Measurements from ENCODE around the gene KIF20B.
"Not testable (repeated sequence)": the region's sequence is repeated elsewhere in the genome, so short reads cannot be mapped to it uniquely, and the experiment has no call there.

Gene KIF20B

GRCh38 chr10:89782470-89782869 is 81.1 kb downstream of the KIF20B start:
- DNase-seq, result no peak

- DNase-seq, result no peak
Measured at GRCh38 chr10:89783406-89783805, 82.0 kb downstream of the KIF20B start.

- no peak for DNase-seq
Measured at GRCh38 chr10:89785095-89785494, 83.7 kb downstream of the KIF20B start.

DNA sequence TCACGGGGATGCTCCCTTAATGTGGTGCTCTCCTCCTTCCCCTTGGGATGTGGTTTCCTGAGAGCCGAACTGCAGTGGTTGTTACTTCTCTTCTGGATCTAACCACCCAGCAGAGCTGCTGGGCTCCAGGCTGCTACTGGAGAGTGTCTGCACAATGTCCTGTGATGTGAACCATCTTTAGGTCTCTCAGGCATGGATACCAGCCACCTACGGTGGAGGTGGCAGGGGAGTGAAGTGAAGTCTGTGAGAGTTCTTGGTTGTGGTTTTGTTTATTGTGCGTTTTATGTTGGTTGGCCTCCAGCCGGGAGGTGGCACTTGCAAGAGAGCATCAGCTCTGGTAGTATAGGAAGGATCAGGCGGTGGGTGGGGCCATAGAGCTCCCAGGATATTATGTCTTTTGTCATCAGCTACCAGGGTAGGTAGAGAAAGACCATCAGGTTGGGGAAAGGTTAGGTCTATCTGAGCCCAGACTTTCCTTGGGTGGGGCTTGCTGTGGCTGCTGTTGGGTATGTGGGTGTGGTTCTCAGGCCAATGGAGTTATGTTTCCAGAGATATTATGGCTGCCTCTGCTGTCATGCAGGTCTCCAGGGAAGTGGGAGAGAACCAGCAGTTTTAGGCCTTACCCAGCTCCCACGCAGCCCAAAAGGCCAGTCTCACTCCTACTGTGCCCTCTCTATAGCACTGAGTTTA is 87.9 kb downstream of the KIF20B start:
- no peak for DNase-seq

DNA sequence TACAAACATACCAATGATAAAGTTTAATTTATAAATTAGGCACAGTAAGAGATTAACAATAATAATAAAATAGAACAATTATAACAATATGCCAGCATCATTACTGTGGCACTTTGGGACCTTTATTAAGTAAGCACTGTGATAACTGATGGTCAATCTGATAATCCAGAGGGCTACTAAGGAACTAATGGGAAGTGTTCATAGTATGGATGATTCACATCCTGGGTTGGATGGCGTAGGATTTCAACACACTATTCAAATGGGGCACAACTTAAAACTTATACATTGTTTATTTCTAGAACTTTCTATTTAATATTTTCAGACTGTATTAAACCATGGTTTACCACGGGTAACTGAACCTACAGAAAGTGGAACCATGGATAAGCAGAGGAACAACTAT is 90.8 kb downstream of the KIF20B start:
- no peak for DNase-seq

DNA sequence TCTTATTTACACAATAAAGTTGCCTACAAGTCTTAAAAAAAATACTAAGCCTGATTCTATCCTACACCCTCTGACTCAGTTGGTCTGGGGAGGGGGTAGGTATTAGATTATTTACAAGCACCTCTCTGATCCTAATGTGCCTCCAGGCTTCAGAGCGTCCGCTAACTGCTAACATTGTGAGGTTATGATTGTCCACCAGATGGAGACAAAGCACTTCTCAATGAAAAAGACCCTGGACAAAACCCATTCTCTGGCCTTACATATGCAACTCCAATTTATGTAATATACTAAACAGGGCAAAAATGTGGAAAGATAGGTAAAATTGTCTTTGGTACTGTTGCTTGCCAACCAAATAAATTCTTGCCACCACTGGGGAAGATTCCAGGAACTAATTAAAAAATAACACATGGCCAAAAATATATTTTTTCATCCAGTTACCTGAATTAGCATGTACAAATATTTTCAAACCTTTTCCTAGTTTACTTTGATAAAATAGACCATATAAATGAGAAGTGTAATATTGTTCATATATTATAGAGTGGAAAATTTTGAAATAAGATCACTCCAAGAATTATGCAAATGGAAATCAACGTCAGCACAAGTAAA is 92.4 kb downstream of the KIF20B start:
- DNase-seq, result no peak

DNA sequence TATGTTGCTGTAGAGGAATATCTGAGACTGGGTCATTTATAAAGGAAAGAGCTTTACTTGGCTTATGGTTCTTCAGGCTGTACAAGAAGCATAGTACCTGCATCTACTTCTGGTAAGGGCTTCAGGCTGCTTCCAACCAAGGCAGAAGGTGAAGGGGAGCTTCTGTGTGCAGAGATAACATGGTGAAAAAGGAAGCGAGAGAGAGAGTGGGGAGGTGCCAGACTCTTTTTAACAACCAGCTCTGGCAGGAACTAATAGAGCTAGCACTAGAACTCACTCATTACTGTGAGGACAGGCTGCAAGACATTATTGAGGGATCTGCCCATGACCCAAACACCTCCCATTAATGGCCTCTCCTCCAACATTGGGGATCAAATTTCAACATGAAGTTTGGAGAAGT is 94.5 kb downstream of the KIF20B start:
- DNase-seq, result no peak

DNA sequence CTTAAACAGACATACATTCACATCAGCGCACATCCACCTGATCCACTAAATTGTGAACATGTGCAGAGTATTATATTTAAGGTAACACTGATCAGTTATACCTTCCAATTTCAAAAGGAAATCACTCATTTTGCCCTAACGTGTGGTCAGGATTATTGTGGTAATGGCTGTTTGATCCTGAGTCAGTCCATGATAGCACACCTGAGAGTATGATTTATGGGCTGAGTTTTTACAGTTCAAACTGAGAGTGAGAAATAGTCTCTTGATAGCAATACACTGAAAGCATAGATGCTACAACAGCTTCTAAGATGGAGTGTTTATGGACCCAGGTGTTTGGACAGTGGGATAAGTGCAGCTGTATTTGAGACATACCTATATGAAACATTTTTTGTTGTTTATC is 96.7 kb downstream of the KIF20B start:
- no peak for DNase-seq

DNA sequence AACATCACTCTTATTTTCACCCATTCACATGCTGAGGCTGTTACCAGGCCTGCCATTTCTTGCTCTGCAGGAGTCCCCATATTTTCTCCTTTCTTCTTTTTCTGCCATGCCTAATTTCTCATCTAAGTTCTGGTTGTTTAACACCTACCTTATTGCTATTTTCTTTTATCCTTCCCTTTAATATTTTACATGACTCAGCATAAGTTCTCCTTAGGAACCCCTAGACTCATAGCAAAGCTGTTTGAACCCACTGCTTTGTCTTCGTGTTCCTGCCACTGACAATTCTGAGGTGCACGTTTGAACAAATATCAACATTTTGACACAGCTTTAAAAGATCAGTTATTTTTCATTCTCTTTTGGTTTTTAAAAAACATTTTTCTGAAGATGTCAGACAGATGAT is 98.2 kb downstream of the KIF20B start:
- DNase-seq, result no peak

DNA sequence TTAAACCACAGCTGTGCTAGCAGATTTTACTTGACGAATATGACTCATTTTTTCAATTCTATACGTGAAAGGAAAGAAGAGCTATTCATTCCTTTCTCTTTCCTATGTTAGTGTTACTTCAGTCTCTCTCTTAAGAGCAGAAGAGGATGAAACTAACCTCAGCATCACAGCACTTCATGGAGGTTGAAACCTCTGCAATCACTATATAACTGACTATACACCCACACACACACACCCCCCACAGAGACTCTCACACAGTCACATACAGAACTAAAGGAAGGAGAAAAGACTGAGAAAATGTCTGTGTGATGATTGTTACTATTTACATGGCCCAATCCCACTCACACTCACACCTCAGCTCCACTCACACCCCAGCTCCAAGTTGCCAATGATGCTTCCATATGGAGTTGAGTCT is 104.2 kb downstream of the KIF20B start:
- no peak for DNase-seq

GRCh38 chr10:89808842-89809241 is 107.5 kb downstream of the KIF20B start:
- DNase-seq, result no peak

DNA sequence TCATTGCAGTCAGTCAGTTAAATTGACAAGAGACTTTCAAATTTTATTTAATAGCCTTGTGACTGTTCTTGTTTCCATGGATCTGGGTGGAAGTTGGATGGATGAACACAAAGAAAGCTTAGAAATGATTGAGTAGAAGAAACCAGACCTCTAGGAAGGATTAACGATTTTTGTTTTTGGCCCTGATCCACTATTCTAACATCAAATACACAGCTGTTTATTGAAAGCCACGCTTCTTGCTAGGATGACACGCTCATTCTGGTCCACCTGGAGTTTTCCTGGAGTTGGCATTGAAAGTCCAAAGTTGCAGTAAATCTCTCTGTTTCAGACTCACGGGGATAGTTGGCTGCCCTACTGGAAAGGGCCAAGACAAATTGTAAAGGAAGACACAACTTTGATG is 108.4 kb downstream of the KIF20B start:
- DNase-seq, result no peak

DNA sequence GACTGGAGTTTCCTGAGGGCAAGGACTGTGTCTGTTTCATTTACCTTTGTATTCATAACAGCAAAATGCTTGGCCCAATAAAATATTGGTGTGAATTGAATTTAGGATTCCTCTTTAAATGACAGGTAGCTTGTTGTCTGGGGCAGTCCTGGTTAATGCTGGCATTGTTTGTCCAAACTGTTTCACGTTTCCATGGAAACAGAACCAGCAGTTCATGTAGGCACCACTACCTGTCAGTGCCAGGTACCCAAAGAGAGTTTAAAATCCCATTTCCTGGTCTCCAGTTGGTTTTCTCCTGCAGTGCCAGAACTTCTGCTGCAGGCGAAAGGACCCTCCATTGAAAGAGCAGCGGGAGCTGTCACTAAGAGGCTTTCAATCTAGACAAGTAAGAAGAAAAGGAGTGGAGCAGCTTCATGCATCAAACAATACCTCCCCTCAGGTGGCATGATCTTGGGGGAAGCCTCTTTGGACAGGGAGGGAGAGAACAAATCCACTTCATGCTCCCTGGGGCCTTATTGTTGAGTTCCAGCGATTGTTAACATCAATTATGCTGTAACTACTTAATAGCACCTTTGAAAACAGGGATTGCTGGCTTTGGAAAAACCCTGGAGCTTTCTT is 109.6 kb downstream of the KIF20B start:
- no peak for DNase-seq

GRCh38 chr10:89813546-89813945 is 112.2 kb downstream of the KIF20B start:
- no peak for DNase-seq

- DNase-seq, result peak; percentile 65
Measured at GRCh38 chr10:89814278-89814677, 112.9 kb downstream of the KIF20B start.

DNA sequence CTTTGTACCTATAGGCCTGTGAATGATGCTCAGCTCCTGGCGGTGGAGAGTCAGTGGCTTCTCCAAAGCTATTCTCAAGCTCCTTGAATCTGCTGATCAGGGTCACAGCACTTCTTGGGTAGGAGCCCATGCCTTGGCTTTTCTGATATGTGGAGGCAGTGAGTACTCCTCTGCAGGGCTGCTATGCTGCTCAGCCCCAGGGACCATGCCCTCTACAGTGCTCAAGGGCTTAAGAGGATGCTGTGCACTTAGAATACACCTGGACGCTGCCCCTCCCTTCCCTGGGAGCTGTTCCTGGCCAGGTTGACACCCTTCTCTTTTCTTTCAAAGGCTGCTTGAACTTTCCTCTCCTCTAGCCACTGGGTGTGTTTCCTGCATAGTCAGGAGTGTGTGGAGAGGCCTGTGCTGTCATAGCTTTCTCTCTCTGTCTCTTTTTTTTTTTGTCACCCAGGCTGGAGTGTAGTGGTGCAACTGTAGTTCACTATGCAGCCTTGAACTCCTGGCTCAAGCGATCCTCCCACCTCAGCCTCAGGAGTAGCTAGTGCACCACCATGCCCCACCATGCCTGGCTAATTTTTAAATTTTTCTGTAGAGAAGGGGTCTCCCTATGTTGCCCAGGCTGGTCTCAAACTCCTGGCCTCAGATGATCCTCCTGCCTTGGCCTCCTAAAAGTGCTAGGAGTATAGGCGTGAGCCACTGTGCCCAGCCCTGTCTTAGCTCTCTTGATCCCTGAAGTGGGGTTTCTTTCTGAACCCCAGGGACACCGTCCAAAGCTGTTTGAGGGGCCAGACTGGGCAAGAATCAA is 113.9 kb downstream of the KIF20B start:
- DNase-seq, result no peak

- DNase-seq, result not testable (repeated sequence)
Measured at GRCh38 chr10:89819008-89819407, 117.6 kb downstream of the KIF20B start.
